AG10803 (cell line): ENCODE data around the gene SIDT1.

Experiments
- DNase-seq: peaks from one replicate; pipeline ENCODE4 v3.0.0; 2010; ENCODE audit warnings: low read depth
- H3K4me3 ChIP-seq: 2 replicates; pipeline ENCODE4 v1.5.1; 2011; ENCODE audit warnings: mild to moderate bottlenecking, low read length, control low read depth
- TF ChIP-seq, protein P1 (sequence below): conservative IDR thresholded peaks from 2 replicates; pipeline ENCODE4 v1.5.1; 2011; ENCODE audit warnings: mild to moderate bottlenecking, low read length, control low read depth, inconsistent platforms

The SIDT1 gene

DNA sequence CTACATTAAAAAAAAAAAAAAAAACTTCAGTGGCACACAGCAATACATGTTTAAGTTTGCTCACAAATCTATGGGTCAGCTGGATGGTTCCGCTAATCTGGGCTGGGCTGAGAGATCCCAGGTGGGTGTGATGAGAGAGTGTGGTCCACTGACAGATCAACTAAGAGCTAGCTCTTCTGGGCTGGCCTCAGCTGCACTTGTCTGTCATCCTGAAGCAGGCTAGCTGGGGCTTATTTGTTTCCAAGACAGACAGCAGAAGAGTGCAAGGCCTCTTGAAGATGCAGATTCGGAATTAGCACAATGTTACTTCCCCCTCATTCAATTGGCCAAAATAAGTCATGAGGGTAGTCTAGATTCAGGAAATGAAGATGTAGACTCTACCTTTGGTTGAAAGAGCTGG is 56.5 kb downstream of the SIDT1 start:
- no peak for DNase-seq
- H3K4me3 ChIP-seq = no peak overlapping the region
- TF ChIP-seq, protein P1, sequence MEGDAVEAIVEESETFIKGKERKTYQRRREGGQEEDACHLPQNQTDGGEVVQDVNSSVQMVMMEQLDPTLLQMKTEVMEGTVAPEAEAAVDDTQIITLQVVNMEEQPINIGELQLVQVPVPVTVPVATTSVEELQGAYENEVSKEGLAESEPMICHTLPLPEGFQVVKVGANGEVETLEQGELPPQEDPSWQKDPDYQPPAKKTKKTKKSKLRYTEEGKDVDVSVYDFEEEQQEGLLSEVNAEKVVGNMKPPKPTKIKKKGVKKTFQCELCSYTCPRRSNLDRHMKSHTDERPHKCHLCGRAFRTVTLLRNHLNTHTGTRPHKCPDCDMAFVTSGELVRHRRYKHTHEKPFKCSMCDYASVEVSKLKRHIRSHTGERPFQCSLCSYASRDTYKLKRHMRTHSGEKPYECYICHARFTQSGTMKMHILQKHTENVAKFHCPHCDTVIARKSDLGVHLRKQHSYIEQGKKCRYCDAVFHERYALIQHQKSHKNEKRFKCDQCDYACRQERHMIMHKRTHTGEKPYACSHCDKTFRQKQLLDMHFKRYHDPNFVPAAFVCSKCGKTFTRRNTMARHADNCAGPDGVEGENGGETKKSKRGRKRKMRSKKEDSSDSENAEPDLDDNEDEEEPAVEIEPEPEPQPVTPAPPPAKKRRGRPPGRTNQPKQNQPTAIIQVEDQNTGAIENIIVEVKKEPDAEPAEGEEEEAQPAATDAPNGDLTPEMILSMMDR = no peak

DNA sequence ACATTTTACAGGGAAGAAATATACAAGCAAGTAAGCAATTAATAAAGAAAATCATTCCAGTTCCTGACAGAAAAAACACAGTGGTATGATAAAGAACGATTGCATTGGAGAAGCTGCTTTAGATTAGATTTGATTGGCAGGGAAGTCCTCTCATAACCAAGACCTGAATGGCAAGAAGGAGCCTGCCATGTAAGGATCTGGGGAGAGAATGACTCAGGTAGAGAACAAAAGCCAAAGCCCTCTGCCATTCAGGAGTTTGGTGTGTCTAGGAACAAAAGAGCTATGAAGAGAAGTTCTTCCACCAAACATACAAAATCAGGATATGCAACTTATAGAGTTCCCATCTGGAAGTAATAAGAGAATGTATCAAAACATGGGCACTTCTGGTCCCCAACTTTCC is 57.6 kb downstream of the SIDT1 start:
- DNase-seq = no peak
- no peak overlapping the region for H3K4me3 ChIP-seq
- TF ChIP-seq, protein P1 = no peak

DNA sequence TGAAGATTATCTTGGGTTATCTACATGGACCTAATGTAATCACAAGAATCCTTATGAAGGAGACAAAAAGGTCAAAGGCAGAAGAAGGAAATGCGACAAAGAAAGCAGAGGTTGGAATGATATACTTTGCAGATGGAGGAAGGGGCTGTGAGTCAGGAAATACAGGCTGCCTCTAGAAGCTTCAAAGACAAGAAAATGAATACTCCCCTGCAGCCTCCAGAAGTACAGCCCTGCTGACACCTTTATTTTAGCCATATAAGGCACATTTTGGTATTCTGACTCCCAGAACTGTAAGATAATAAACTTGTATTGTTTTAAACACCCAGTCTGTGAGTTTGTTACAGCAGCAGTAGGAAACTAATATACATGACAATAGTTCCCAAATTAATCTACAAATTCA is 58.6 kb downstream of the SIDT1 start:
- H3K4me3 ChIP-seq = no peak overlapping the region
- no peak for DNase-seq
- TF ChIP-seq, protein P1 = no peak

DNA sequence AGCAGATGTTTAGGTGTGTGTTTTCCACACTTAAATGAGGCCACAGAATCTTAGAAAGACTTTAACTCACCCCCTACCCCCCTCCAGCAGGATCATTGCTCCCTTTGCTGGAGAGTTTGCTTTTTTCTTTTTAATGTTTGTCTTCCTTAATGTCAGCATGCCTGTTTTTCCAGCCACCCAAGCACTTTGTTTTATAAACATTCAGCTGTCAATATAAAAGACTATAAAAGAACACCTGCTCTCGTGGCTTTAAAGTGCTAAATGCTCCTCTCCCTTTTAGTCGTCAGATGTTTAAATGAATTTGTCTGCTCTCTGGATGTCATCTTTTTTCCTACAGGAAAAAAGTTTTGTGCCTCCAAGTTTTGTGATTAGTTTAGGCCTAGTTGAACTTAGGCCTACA is 61.7 kb downstream of the SIDT1 start:
- TF ChIP-seq, protein P1 = no peak
- DNase-seq = no peak
- H3K4me3 ChIP-seq = no peak overlapping the region

DNA sequence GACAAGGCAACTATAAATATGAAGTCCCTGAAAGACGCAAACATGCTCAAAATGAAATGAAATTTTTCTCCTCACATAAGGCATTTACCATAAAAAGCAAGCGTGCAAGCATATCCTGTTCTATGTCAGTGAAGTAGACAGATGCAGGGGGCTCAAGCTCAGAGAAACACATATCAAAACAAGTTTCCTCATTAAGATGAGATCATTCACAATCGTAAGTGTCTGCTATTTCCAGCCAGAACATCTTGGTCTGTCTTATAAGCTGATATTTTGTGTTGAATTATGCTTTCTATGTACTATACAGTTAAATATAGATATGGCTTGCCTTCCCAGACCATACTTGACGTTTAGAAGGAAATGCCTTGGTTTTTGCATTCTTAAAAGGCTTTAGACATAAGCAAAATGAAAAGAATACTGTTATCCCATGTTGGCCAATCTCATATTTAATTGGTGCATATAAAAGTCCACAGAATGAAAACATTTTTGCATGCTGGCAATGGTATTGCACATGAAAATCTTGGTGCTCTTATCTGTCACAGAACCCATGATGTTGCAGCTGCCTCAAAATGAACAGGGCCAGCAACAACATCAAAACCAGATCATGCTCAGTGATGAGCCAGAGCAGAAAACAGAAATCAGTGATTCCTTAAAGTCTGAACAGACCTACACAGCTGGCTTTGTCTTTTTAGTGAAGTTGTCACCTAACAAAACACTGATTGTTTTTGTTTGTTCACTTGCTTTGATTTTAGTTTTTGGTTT is 65.4 kb downstream of the SIDT1 start:
- TF ChIP-seq, protein P1 = no peak
- H3K4me3 ChIP-seq = no peak overlapping the region
- no peak for DNase-seq

DNA sequence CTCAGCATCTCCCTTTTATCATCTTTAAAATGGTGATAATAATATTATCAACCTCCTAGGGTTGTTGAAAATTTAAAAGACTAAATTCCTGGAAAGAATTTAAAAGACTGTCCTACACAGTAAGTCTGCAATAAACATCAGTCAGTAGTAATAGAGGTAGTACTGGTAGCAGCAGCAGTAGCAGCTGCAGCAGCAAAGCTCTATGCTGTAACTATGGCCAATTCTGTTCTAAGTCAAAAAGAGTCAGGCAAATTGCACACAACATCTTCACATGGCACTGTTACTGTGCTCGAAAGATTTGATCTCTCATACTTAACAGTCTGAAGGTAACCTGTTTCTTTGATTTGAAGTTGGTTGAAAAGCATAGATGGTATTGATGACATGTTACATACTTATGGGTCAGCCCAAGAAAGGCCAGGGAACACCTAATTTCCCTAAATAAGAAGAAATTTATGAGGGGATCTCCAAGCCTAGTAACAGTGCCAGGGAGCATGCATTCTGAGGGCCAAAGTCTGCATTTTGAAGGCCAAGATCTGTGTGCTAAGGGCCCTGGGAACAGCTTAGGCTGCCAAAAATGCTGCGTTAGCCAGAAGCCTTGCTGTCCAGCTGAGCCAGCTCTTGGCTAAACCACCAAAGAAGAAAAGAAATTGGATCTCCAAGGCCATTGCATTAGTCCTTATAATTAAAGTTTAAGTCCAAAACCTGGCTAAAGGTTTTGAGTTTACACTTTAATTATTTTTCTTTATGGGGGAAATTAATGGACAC is 68.2 kb downstream of the SIDT1 start:
- H3K4me3 ChIP-seq = no peak overlapping the region
- TF ChIP-seq, protein P1 = no peak
- no peak for DNase-seq

DNA sequence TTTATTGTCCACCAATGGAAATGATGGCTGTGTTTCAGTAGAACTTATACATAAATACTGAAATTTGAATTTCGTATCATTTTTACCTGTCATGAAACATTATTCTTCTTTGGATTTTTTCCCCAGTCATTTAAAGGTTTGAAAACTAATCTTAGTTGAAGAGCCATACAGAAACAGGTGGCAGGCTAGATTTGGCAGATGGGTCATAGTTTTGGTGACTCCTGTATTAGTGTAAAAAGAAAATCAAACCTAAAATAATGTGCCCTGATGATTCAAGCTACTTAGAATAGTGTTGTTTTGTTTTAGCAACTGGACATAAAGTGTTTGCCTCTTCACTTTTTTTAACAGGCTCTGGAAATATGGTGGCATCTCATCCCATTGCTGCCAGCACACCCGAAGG is 68.9 kb downstream of the SIDT1 start:
- no peak for DNase-seq
- TF ChIP-seq, protein P1 = no peak
- H3K4me3 ChIP-seq = no peak overlapping the region
